Measurements from ENCODE around the gene S100A9.

DNA sequence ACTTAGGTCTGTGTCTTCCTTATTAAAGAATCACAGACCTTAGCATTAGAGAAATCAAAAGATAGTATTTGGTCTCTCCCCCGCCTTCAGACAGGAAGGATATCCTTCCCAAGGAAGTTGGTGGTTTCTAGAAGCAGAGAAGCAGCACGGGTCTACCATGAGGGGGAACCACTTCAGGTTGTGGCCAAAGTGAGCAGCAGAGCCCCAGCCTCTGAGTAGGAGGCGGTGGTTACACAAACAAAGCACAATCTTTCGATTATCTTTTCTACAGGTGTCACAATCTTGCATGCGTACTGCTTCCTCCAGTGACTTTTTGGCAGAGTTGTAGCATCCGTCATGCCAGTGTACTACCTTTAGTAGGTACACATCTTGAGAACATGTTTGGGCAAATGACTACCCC lies 17.9 kb upstream of the S100A9 start:
- TF ChIP-seq, protein P1, sequence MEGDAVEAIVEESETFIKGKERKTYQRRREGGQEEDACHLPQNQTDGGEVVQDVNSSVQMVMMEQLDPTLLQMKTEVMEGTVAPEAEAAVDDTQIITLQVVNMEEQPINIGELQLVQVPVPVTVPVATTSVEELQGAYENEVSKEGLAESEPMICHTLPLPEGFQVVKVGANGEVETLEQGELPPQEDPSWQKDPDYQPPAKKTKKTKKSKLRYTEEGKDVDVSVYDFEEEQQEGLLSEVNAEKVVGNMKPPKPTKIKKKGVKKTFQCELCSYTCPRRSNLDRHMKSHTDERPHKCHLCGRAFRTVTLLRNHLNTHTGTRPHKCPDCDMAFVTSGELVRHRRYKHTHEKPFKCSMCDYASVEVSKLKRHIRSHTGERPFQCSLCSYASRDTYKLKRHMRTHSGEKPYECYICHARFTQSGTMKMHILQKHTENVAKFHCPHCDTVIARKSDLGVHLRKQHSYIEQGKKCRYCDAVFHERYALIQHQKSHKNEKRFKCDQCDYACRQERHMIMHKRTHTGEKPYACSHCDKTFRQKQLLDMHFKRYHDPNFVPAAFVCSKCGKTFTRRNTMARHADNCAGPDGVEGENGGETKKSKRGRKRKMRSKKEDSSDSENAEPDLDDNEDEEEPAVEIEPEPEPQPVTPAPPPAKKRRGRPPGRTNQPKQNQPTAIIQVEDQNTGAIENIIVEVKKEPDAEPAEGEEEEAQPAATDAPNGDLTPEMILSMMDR (IDR thresholded peaks at IDR 0.05; ENCODE audit: control extremely low read depth in 1 of 3, insufficient read depth in 1 of 3, low read depth in 1 of 3, low read length in 3 of 3): no peak
- TF ChIP-seq EGR1 (IDR thresholded peaks at IDR 0.05; ENCODE audit: borderline replicate concordance, low read depth, low read length) (no peak), ASH2L (IDR thresholded peaks at IDR 0.05; ENCODE audit: low read length) (no peak), TAF1 (IDR thresholded peaks at IDR 0.05; ENCODE audit: low read depth, low read length) (no peak)
- TF ChIP-seq, protein P2, sequence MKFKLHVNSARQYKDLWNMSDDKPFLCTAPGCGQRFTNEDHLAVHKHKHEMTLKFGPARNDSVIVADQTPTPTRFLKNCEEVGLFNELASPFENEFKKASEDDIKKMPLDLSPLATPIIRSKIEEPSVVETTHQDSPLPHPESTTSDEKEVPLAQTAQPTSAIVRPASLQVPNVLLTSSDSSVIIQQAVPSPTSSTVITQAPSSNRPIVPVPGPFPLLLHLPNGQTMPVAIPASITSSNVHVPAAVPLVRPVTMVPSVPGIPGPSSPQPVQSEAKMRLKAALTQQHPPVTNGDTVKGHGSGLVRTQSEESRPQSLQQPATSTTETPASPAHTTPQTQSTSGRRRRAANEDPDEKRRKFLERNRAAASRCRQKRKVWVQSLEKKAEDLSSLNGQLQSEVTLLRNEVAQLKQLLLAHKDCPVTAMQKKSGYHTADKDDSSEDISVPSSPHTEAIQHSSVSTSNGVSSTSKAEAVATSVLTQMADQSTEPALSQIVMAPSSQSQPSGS (IDR thresholded peaks at IDR 0.05; ENCODE audit: low read length): no peak
